ENCODE measurements around the gene CACNA2D3. TPM values are rescaled to one million over a fixed set of nuclear protein-coding genes. Genes with fewer than 3 reads are reported as not detected.

Gene CACNA2D3
- total and polyA plus RNA-seq, 4 donors: 0.06 to 0.37 (median 0.08) TPM; not detected in 1

- DNase-seq (ENCODE audit: low spot score): no peak
- 89% methylated on average over 1 of the region's 1 CpG for WGBS
Observed at GRCh38 chr3:54206874-54207273, 84.5 kb downstream of the CACNA2D3 start.

GRCh38 chr3:54211097-54211496 is 88.7 kb downstream of the CACNA2D3 start:
- no peaks in the 10 kb centered on the region for H3K36me3 ChIP-seq (ENCODE audit: control insufficient read depth in 4 of 4, insufficient read depth in 3 of 4, low read depth in 1 of 4, low read length in 3 of 4)
- no peak overlapping the region for H3K27ac ChIP-seq (ENCODE audit: low read depth in 1 of 2, low read length in 2 of 2)
- H3K9ac ChIP-seq (ENCODE audit: low read depth in 1 of 2, low read length in 2 of 2): no peak overlapping the region
- DNase-seq (ENCODE audit: low spot score): no peak
- H3K27me3 ChIP-seq (ENCODE audit: control insufficient read depth in 4 of 4, insufficient read depth in 4 of 4, low read length in 3 of 4): no peaks in the 10 kb centered on the region
- no peak for TF ChIP-seq TAF1 (conservative IDR thresholded peaks at IDR 0.05)
- no peaks in the 10 kb centered on the region for H3K4me1 ChIP-seq (ENCODE audit: control insufficient read depth in 4 of 4, insufficient read depth in 4 of 4, low read length in 3 of 4)
- H3K4me3 ChIP-seq (ENCODE audit: low read depth in 1 of 3, low read length in 3 of 3): no peak overlapping the region
- H3K9me3 ChIP-seq (ENCODE audit: control insufficient read depth in 4 of 4, low read length in 3 of 4): peaks cover 0 to 5% (median under 1%) of the 10 kb centered on the region in 4 donors
- 66% methylated on average over 1 of the region's 1 CpG for WGBS

More at GRCh38 chr3:54206874-54207273, 84.5 kb downstream of the CACNA2D3 start:
- no peaks in the 10 kb centered on the region for H3K4me1 ChIP-seq (ENCODE audit: control insufficient read depth in 4 of 4, insufficient read depth in 4 of 4, low read length in 3 of 4)
- H3K4me3 ChIP-seq (ENCODE audit: low read depth in 1 of 3, low read length in 3 of 3): no peak overlapping the region
- no peaks in the 10 kb centered on the region for H3K27me3 ChIP-seq (ENCODE audit: control insufficient read depth in 4 of 4, insufficient read depth in 4 of 4, low read length in 3 of 4)
- no peaks in the 10 kb centered on the region for H3K9me3 ChIP-seq (ENCODE audit: control insufficient read depth in 4 of 4, low read length in 3 of 4)
- no peaks in the 10 kb centered on the region for H3K36me3 ChIP-seq (ENCODE audit: control insufficient read depth in 4 of 4, insufficient read depth in 3 of 4, low read depth in 1 of 4, low read length in 3 of 4)
- no peak overlapping the region for H3K27ac ChIP-seq (ENCODE audit: low read depth in 1 of 2, low read length in 2 of 2)
- no peak overlapping the region for H3K9ac ChIP-seq (ENCODE audit: low read depth in 1 of 2, low read length in 2 of 2)
- TF ChIP-seq RXRA (IDR thresholded peaks at IDR 0.05): no peak
- no peak for TF ChIP-seq FOXA1 (IDR thresholded peaks at IDR 0.05)
- TF ChIP-seq REST (IDR thresholded peaks at IDR 0.05): no peak
- TF ChIP-seq ZBTB33 (IDR thresholded peaks at IDR 0.05): no peak
- no peak for TF ChIP-seq HNF4G (IDR thresholded peaks at IDR 0.05)
- no peak for TF ChIP-seq YY1 (IDR thresholded peaks at IDR 0.05)

GRCh38 chr3:54212723-54213122 is 90.4 kb downstream of the CACNA2D3 start:
- 92% methylated on average over 1 of the region's 1 CpG for WGBS
- TF ChIP-seq GABPA (IDR thresholded peaks at IDR 0.05 in 1 of 2, conservative IDR thresholded peaks at IDR 0.05 in 1 of 2) (no peak), HNF4A (conservative IDR thresholded peaks at IDR 0.05) (no peak), RXRA (IDR thresholded peaks at IDR 0.05) (no peak), YY1 (IDR thresholded peaks at IDR 0.05) (no peak)
- no peaks in the 10 kb centered on the region for H3K36me3 ChIP-seq (ENCODE audit: control insufficient read depth in 4 of 4, insufficient read depth in 3 of 4, low read depth in 1 of 4, low read length in 3 of 4)

More at GRCh38 chr3:54212723-54213122, 90.4 kb downstream of the CACNA2D3 start:
- Histone ChIP-seq H3K4me3 (ENCODE audit: low read depth in 1 of 3, low read length in 3 of 3) (no peak overlapping the region), H3K4me1 (ENCODE audit: control insufficient read depth in 4 of 4, insufficient read depth in 4 of 4, low read length in 3 of 4) (no peaks in the 10 kb centered on the region), H3K27ac (ENCODE audit: low read depth in 1 of 2, low read length in 2 of 2) (no peak overlapping the region), H3K9me3 (ENCODE audit: control insufficient read depth in 4 of 4, low read length in 3 of 4) (peaks cover 0 to 5% (median under 1%) of the 10 kb centered on the region in 4 donors), H3K27me3 (ENCODE audit: control insufficient read depth in 4 of 4, insufficient read depth in 4 of 4, low read length in 3 of 4) (no peaks in the 10 kb centered on the region), H3K9ac (ENCODE audit: low read depth in 1 of 2, low read length in 2 of 2) (no peak overlapping the region)
- no peak for DNase-seq (ENCODE audit: low spot score)
